ENCODE results near the gene NUP214. TPM values are rescaled to one million over a fixed set of nuclear protein-coding genes. Genes with fewer than 3 reads are reported as not detected.

NUP214 gene
- polyA plus RNA-seq, 1 of the 3 experiments (the other 2 are of a cell fraction) = 8.0 TPM

GRCh38 chr9:131145245-131145644, 19.9 kb downstream of the NUP214 start:
- Histone ChIP-seq H3K36me3 (replicated peaks in 1 of 2; ENCODE audit: control insufficient read depth in 1 of 2, insufficient read depth in 2 of 2, low read length in 1 of 2) (peaks cover 71 to 84% of the 10 kb centered on the region in 2 experiments), H3K9ac (no peak overlapping the region), H3K4me3 (ENCODE audit: low read depth in 2 of 2, low read length in 1 of 2) (no peak overlapping the region), H3K4me2 (no peak overlapping the region), H3K9me2 (no peaks in the 10 kb centered on the region), H3K27me3 (ENCODE audit: insufficient read depth) (no peaks in the 10 kb centered on the region), H3F3A (replicated peaks; ENCODE audit: insufficient read depth) (peaks cover 6% of the 10 kb centered on the region), H2AFZ (ENCODE audit: low read depth) (no peak overlapping the region), H3K4me1 (ENCODE audit: control insufficient read depth in 1 of 2, insufficient read depth in 2 of 2, low read depth in 1 of 2, low read length in 1 of 2) (no peaks in the 10 kb centered on the region), H3K79me2 (ENCODE audit: insufficient read depth) (no peaks in the 10 kb centered on the region), H4K20me1 (ENCODE audit: insufficient read depth) (no peaks in the 10 kb centered on the region), H3K27ac (ENCODE audit: low read depth in 2 of 2, low read length in 1 of 2) (no peak overlapping the region), H3K9me3 (no peaks in the 10 kb centered on the region)
- CTCF ChIA-PET = interaction anchor here (1.3 to 2.5 kb wide), 3 partner anchors 88 to 191 kb away, joined by 3 to 9 read pairs (median 4); no protein-coding TSS in a partner anchor
- DNase-seq = no peak
- TF ChIP-seq RXRA (IDR thresholded peaks at IDR 0.05; ENCODE audit: borderline replicate concordance, low read depth) (no peak), IRF3 (IDR thresholded peaks at IDR 0.05; ENCODE audit: low read depth, low read length) (no peak), RAD21 (IDR thresholded peaks at IDR 0.05; ENCODE audit: low read length) (no peak), FOXJ3 (CRISPR knock-in tag; IDR thresholded peaks at IDR 0.05) (no peak), MEF2A (IDR thresholded peaks at IDR 0.05; ENCODE audit: borderline replicate concordance, low read depth) (no peak), TEAD4 (IDR thresholded peaks at IDR 0.05; ENCODE audit: borderline replicate concordance, insufficient read depth) (no peak), REST (IDR thresholded peaks at IDR 0.05; ENCODE audit: low read depth, low read length) (no peak), SIN3A (IDR thresholded peaks at IDR 0.05; ENCODE audit: borderline replicate concordance, low read depth, low read length) (no peak), TAF1 (IDR thresholded peaks at IDR 0.05; ENCODE audit: borderline replicate concordance, low read depth, low read length) (no peak), MXI1 (IDR thresholded peaks at IDR 0.05; ENCODE audit: low read depth, low read length) (no peak), MAX (IDR thresholded peaks at IDR 0.05; ENCODE audit: low read depth) (no peak), EP300 (IDR thresholded peaks at IDR 0.05; ENCODE audit: borderline replicate concordance in 1 of 2, low read depth in 1 of 2, low read length in 1 of 2) (no peak), GATA2 (CRISPR knock-in tag; IDR thresholded peaks at IDR 0.05) (no peak), EZH2phosphoT487 (IDR thresholded peaks at IDR 0.05; ENCODE audit: borderline replicate concordance, low read depth) (no peak), NRF1 (IDR thresholded peaks at IDR 0.05; ENCODE audit: low read depth, low read length) (no peak), GABPA (IDR thresholded peaks at IDR 0.05; ENCODE audit: low read depth) (no peak)
- POLR2A ChIA-PET = no interaction called here
- 92% methylated on average over 2 of the region's 2 CpGs for whole genome bisulfite sequencing (ENCODE audit: low lambda C conversion rate)

All from SK-N-SH (cell line).